ENCODE measurements around the gene KIAA0040.

DNA sequence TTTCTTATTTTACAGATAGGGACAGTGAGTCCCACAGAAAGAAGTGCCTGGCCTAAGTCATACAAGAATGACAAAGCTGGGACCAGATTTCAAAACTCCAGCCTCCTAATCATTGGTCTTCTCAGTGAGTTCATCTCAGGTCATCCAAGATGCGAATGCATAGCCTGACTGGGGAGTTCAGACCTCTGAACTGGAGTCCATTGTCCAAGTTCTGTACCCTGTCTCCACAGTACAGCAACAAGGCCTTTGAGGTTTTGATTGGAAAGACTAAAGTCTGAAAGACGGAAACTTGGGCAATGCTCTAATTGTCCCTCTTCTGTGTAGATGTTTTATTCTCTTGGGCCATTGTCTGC is 63.0 kb downstream of the KIAA0040 start:
- TF ChIP-seq EZH2 (IDR thresholded peaks at IDR 0.05; ENCODE audit: insufficient read depth, poor library complexity, severe bottlenecking) (no peak), EZH2phosphoT487 (IDR thresholded peaks at IDR 0.05; ENCODE audit: insufficient read depth, low read depth) (no peak)

Data from GM23248 (cell line).